GM19455 (cell line): ENCODE results near the gene SAA2.

ENCODE experiments used
- ATAC-seq: cut with Tn5 transposase; IDR thresholded peaks from one replicate; pipeline ENCODE4 v1.9.1; 2021; ENCODE audit not compliant: unreplicated experiment

SAA2 gene

DNA sequence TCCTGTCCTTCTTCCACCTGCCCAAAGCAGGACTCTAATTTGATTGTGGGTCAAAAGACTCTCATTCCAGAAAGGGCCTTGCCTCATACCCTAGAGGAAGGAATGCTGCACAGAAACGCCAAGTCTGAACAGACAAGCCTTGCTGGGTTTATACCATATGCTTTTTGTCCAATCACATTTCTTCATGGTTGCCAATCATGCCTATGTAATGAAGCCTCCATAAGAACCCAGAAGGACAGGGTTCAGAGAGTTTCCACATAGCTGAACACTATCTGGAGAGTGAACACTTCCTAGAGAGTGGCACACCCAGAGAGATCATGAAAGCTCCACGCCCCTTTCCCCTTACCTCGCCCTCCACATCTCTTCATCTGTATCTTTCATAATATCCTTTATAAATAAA is 4.8 kb upstream of the SAA2 start:
- ATAC-seq: no peak

DNA sequence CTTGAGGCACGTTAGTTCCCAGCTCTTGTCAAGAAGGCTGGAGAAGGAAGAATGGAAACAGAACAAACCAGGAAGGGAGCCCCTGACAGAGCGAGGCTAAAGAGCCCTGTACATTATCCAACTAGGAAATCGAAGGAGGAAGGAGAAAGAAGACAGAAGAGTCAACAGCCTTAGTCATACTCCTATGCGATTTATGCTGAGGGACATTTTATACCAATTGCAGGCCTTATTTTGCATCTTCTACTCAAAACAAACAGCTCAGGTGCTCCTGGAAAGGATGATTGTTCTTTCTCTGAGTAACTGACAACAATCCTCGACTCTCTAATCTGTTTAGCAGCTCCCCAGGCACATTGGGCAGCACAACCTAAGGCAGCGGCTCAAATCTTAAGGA is 1.3 kb downstream of the SAA2 start:
- ATAC-seq: peak; percentile 6

DNA sequence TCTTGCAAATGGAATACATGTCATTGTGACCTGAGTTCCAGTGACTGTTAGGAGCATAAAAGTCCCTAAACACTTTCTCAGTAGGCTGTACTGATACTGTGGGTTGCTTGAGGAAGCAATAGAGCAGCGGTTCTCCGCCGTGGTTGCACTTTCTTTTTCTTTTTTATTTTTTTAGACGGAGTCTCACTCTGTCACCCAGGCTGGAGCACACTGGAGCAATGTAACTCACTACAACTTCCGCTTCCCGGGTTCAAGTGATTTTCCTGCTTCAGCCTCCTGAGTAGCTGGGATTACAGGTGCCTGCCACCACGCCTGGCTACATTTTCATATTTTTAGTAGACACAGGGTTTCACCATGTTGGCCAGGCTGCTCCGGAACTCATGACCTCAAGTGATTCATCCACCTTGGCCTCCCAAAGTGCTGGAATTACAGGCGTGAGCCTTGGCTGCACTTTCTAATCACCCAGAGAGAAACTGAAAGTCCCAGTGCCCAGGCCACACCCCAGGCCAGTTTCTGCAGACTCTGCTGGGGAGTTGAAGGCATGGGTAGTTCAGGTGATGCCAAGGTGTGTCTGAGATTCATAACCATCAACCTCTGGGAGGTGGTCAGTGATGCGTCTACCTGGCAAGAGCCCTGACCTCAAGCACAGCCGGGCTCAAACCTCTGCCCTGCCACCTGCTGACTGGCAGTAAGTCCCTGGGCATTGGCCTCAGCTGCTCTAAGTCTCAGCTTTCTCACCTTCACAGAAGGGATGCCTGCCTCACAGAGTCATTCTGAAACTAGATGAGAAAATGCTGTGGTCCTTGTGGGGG is 1.9 kb downstream of the SAA2 start:
- peak; percentile 80 for ATAC-seq

DNA sequence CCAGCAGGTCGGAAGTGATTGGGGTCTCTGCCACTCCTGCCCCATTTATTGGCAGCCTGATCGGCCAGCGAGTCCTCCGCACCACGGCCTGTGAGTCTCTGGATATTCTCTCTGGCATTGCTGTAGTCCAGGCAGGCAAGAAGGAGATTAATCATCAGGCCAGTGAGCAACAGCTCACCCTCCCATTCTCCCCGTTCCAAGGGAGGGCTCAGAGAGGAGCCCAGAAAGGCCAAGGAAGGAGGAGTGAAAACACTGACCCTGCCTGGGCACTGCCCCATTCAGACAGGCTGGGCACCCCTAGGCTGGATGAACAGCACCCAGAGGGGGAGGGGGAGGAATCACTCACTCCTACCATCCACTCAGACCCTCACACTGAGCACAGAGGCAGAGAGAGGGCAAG is 3.1 kb downstream of the SAA2 start:
- no peak for ATAC-seq

DNA sequence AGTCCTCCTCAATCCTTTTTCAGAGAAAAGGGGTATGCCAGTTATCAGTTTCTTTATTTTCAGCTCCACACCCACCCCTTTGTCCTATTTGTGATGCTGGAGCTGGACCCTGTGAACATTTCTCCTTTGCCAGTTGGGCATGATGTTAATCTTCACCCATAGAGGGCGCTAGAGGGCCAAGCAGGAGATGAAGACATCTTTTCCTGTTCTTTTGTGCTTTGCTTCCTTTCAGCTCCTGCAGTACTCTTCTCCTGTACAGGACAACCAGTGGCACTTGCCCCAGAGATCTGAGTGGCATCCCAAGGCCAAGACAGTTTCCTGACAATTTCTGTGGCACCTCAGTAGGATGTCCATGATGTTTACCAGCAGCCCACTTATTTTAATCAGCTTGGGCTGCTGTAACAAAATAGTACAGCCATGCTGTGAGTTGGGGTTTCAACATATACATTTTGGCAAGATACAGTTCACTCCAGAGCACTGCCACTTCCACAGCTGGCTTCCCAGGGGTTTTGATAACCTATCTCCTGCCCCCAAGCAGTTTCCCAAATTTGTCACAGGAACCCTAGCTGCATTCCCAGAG is 4.6 kb downstream of the SAA2 start:
- ATAC-seq: no peak

DNA sequence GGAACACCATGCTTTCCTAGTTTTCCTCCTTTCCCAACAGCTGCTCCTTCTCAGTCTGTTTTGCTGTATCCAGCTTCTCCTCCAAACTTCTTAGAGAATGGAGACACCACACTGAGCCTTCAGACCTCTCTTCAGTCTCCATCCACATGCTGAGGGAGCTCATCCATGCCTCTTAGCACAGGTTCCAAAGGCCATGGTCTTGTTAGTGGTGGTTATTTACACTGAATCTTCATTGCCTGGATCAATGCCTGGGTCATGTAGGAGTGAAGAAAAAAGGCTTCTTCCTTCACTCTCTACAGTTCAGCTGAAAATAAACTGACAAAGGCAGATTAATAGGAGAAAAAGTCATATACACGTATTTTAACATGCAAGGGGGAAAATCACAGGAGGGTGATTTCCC is 8.8 kb downstream of the SAA2 start:
- no peak for ATAC-seq

DNA sequence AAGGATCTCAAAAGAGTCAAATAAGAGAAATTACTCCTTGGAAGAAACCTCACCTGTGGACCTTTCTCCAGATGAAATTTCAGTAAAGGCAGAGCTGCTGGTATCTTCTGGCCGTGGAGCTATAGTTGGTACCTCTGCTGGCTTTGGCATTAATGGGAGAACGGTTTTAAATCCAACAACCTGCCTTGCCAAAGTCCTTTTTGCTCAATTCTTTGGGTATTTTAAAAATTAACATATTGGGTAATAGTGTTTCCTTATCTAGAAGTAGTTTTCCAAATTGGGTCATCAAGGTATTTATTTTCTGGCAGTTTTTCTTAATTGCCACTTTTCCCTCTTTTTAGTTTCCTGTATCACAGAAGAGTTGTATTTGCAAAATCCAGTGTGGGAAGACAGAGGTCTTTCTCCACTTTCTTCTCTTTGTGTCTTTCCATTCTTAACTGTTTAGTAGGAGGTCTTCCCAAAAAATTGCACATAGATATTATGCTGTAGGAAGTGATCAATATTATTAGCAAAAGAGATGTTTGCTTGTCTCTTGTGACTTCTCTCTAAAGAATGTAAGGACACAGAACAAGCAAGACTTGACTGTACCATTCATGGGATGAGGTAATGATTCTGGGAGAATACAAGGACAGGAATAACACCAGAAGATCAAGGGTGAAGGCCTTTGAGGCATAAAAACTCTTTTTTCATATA is 11.7 kb downstream of the SAA2 start, which contains the start of gene SAA4:
Gene SAA4, minus strand, starts transcription at position 139 of the 693 bp plus-strand sequence. CDS start 876 bp downstream, outside the sequence.
- ATAC-seq: no peak

DNA sequence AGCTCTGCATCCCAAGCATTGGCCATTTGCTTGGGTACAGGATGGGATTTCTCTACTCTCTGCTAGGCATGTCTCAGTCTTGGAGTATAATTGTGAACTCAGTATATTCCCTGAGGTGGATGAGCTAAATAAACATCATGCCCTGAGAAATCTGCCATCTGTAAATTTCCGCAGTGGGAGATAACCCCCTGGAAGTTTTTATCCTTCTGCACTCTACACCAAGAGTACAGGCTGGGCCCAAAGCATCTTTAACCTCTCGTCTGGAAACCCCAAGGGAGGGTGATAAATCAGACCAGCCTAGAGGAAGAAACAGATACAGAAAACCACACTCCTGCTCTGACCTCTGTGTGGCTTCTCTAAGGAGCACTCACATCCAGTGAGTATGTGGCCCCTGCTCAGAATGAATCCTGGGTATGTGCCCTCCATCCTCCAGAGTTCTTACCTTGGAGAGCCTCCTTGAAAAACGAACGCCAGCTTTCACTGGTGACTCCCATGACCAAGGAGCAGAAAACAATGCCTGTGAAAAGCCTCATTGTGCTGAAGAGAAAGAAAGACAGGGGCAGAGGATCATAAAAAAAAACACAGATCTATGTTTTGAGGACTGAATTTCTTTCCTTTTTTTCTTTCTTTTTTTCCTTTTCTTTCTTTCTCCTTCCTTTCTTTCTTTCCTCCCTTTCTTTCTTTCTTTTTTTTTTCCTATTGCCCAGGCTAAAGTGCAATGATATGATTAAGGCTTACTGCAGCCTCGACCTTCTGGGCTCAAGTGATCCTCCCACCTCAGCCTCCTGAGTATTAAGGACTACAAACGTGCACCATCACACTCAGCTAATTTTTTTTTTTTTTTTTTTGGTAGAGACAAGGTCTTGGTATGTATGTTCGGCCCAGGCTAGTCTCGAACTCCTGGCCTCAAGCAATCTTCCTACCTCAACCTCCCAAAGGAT is 12.8 kb downstream of the SAA2 start:
- ATAC-seq: no peak

DNA sequence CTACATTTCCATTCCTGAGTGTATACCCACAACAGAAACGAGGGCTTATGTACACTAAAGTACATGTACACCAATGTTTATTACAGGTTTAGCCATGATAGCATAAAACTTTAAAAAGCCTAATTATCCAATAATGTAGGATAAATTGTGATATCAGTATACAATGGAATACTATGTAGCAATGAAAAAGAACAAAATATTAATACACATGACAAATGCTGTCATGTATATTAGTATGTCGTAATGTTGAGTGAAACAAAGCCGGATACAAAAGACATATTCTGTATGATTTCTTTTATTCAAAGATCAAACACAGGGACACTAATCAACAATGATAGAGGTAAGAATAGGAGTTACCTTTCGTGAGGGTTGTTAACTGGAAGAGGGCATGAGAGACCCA is 14.6 kb downstream of the SAA2 start:
- ATAC-seq: no peak

DNA sequence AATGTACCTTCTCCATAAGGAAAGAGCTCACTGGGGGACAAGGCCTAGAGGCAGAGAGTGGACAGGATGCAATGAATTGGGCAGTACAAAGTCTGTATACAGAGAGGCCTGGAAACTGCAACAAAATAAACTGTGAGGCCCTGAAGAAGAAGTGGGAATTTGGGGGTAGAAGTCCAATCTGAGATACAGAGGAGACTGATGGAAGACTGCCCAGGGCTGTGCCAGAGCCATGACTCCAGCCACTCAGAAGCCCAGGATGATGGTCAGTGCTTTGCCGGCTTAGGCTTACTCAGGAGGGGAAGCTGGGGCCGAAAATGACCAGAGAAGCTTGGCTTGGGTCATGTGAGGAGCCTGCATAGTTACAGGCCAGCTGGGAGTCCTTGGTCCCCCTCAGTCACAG is 17.6 kb downstream of the SAA2 start:
- no peak for ATAC-seq

DNA sequence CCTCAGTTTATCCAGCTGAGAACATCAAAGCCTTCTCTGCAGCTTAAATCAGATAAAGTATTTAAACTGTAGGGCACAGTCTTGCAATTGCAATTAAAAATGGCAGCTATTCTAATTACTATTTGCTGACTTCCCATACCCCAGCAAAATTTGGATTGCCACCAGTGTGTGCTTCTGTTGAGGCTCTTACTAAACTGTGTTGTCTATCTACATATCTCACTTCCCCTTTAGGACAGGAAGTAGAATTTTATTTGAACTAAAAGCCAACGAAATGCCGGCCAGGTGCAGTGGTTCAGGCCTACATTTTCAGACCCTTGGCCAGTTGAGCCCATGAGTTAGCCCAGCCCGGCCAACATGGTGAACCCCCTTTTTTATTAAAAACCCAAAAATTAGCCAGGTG is 19.0 kb downstream of the SAA2 start:
- peak; percentile 97 for ATAC-seq

DNA sequence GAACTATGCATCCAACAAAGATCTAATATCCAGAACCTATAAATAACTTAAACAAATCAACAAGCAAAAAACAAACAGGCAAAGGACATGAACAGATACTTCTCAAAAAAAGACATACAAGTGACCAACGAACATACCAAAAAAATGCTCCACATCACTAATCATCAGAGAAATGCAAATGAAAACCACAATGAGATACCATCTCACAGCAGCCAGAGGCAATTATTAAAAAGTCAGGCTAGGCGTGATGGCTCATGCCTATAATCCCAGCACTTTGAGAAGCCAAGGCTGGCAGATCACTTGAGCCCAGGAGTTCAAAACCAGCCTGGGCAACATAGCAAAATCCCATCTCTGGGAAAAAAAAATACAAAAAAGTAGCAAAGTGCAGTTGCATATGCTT is 22.6 kb downstream of the SAA2 start:
- ATAC-seq: no peak

DNA sequence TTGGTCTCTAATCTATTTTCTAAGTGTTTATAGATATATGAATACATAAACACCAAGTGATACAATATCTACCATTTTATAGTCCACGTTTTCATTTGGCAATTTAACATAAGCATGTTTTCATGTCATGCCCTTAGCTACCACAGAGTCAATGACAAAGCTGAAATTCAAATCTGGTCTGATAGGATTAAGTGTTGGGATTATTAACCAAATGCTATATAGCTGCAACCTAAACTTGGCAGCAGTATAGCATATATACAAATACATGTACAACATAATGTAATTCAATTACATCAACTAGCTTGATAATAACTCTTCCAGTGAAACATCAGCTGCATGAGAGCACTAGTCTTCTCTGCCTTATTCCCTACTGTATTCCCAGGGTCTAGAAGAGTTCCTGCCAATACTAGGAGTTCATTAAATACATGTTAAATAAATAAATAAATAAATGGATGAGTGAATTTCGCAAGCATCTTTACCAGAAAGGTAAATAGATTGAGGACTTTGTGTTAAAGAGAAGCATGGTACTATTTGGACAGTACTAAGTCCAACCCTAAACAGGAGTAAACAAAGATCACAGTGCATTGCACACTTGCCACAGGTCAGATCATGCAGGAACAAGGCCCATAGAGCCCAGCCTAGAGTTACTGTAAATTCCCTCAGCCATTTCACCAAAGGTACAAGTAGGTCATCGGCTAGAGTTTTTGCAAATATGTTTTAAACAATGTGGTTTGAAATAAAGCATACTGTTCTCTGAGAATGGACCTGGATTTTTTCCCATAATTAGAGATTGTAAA is 24.7 kb downstream of the SAA2 start:
- ATAC-seq: no peak

DNA sequence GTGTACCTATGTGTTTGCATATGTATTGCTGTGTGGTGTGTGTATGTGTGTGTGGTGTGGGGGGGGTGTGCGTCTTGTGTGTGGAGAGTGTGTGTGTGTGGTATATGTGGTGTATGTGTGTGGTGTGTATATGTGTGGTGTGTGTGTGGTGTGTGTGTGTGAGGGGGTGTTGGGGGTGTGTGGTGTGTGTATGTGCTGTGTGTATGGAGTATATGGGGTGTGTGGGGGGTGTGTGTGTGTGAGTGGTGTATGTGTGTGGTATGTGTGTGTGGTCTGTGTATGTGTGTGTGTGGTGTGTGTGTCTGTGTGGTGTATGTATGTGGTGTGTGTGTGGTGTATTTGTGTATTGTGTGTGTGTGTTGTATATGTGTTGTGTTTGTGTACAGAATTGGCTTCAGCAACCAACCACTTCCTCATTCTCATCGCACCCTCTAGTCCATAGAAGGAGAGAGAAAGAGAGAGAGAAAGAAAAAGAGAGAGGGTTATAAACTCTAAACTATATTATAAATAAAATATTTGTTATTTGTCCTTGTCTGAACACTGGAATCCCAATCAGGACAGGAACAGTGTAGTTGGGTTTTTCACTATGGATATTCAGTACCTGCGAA is 25.6 kb downstream of the SAA2 start:
- no peak for ATAC-seq

DNA sequence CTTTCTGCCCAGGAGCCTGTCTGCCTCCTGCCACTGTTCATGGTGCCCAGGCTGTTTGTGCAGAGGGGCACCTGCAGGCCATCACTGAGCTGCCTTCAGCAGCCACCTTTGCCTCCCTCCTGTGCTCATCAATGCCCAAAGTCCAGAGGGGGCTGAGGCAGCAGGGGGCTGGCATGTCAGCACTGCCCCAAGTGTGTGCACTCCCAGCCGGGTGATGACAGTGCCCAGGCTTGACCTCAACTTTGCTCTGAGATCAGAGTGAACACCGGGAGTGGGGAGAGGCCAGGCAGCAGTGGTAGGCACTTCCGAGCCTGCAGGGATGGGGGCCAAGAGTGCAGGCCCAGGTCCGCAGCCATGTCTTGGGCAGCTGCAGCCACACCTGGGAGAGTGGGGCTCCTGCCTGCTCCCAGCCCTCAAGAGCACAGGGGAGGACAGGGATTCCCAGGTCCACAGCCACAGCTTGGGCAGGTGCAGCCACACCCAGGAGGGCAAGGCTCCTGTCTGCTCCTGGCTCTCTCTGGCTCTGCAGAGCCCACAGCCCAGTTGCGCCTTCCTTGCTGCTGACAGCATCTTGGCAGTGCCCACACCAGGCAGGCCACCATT is 27.1 kb downstream of the SAA2 start:
- ATAC-seq: no peak

DNA sequence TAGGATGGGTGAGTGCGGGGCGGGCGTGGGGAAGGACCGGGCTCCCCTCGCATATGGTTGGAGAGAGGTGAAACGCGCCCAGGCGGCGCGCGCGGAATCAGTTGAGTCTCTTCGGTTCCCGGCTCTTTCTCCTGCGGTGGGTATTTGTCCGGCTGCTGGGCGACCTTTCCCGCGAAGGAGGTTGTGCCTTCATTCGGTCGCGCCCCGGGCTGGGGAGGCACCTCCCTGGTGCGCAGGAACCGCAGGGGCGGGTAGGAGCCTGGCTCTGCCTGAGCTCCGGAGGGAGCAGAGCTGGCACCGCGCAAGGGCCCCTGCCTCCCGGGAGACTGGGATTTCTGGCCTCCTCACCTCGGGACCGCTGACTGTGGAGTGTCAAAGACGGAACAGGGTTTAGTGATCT is 39.4 kb downstream of the SAA2 start:
- no peak for ATAC-seq

DNA sequence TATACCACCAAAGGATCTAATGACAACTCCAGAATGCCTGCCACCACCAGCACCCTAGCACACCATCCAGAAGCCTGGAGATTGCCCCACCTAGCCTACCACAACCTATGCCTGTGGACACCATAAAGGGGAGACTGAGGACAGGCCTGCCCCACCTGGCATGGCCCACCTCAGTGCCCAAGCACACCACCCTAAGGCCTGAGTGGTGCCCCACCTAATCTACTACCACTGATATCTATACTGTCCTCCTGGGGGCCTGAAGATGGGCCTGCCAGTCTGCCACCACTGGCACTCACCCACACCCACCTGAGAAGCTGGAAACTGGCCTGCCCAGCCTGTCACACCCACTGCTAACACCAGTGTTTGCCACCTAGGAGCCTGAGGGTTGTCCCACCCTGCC is 43.7 kb downstream of the SAA2 start:
- ATAC-seq: no peak

DNA sequence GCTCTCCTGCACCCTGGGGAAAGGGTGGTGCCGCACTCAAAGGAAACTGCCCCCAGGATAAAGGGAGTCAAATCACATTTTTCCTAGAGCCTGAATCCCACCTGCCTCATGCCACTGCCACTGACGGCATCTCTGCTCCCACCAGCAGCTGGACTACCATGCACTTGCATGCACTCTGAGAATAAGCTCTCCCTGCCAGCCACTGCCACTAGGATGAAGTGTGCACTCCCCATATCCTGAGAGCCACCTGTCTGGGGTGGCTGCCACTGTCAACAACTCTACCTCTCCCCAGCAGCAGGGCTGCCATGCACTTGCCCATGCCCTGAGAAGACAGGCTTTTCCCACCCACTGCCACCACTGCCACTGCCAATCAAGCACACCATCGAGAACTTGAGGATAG is 44.2 kb downstream of the SAA2 start:
- ATAC-seq: no peak

DNA sequence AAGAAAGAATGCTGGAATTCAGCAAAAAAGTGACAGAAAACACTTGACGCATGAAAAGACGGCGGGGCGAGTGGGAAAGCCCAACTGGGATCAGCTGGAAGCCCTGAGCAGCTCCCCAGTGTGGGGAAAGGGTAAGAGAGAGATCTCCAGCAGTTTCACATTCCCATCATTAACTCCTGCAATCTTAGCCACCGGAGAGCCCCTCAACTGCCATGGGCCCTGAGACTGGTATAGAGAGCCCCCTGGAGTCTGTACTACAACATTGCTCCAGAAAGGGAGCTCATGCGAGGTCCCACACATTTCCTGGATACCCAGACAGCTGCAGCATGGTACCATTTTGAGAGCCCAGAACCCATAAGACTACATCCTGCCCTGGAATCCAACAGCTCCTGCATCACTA is 44.7 kb downstream of the SAA2 start:
- no peak for ATAC-seq
